Mammary microvascular endothelial cell (primary cell): ENCODE data around the gene FBXO22. TPM values are rescaled to one million over a fixed set of nuclear protein-coding genes. Genes with fewer than 3 reads are reported as not detected.

Source experiments
- total RNA-seq: library from RNA; depleted of rRNA; stranded (reverse); fragments of >200 nt; gene quantifications from 2 replicates; pipeline ENCODE4 v1.2.3, GENCODE V29; 2015

FBXO22 gene
- 50.3 and 55.1 TPM in 2 replicates for total RNA-seq

GRCh38 chr15:75903331-75904239 is at the start of gene FBXO22:
Gene FBXO22 (plus strand): TSS chr15:75903878. CDS start chr15:75903964, 86 bp downstream.

Other genes with a start within 250 kb of the FBXO22 start
- under 0.01 TPM in 1 of 2 replicates, not detected in the other for gene CSPG4, start 191.0 kb upstream of the FBXO22 start, total RNA-seq
- 25.4 and 32.3 TPM in 2 replicates for gene UBE2Q2, start 60.4 kb upstream of the FBXO22 start, total RNA-seq
- gene NRG4, start 108.5 kb downstream of the FBXO22 start, total RNA-seq: not detected in 2 replicates
- gene TMEM266, start 156.1 kb downstream of the FBXO22 start, total RNA-seq: not detected in 2 replicates